ENCODE measurements around the gene HLTF.

HLTF gene

DNA sequence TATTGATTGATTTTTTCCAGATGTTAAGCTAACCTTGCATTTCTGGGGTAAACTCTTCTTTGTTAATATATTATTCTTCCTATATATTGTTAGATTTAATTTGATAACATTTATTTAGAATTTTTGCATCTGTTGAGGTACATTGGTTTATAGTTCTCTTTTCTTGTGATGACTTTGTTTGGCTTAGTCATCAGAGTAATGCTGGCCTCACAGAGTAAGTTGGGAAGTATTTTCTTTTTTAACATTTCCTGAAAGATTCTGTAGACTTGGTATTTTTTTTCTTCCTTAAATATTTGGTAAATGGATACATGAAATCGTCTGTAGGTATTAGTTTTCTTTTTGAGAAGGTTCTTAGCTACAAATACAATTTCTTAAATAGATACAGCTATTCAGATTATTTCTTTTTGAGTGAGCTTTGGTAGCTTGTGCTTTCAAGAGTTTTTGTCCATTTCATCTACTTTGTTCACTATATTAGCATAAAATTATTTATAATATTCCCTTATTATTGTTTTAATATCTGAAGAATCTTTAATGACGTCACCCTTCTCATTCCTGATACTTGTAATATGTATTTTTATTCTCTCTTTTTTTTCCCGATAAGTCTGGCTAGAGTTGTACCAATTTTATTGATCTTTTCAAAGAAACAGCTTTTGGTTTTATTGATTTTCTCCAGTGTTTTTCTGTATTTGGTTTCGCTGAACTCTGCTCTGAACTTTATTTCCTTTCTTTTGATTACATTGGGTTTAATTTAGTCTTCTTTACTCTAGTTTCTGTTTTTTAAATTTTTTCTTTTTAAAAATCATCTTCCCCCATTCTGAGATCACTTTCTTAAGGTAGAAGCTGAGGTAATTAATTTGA is 36.6 kb upstream of the HLTF start:
- no peaks in the 10 kb centered on the region for H3K4me1 ChIP-seq (ENCODE audit: insufficient read depth, insufficient read length)
- H3K9me3 ChIP-seq (ENCODE audit: insufficient read depth, low read length): no peaks in the 10 kb centered on the region
- TF ChIP-seq SUZ12 (IDR thresholded peaks at IDR 0.05; ENCODE audit: extremely low read depth, insufficient read depth, insufficient read length): no peak
- TF ChIP-seq ZNF274 (IDR thresholded peaks at IDR 0.05; ENCODE audit: low read depth, low read length): no peak
- H3K9ac ChIP-seq (ENCODE audit: insufficient read length, low read depth): no peak overlapping the region
- H3K27me3 ChIP-seq (ENCODE audit: insufficient read depth, insufficient read length): no peaks in the 10 kb centered on the region
- no peaks in the 10 kb centered on the region for H3K36me3 ChIP-seq (ENCODE audit: insufficient read depth, insufficient read length, low read length)
- no peak overlapping the region for H3K4me3 ChIP-seq (ENCODE audit: insufficient read length, low read depth)
- DNase-seq (ENCODE audit: low read depth, low spot score): no peak

DNA sequence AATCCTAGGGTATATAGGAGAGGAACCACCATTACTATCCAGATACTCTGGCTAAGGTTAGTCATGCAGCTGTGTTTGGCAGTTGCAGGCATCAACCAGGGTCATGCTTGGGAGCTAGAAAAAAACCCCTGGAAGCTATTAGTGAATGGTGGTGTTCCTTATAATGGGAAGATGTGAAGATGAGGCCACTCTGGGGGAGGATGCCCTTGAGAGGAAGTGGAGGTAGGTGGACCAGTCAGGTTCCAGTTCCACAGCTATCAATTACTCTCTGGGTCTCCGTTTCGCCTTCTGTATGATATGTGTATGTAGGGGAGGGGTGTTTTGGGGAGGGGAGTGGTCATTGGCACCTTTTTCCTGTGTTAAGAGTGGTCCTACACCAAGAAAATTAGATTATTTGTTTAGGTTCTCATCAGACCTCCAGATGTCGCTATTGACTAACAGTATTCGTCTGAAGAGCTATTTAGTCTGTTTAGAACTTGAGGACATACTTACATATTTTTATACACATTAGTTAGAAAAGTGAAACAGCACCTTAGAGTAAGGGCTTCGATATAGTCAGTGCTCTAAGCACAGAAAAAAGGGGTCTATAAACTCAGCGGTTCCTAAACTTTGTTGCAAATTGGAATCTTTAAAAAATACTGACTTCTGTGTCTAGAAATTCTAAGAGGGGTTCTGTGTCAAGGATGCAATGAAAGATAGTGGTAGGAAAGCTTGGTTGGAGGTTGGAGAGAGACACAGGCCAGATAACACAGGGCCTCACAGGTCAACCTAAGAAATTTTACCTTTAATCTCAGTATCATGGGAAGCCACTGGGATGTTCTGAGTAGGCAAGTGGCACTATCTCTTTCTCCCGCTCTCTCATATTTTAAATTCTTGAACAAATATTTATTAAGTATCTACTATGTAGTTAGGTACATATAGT is 34.0 kb upstream of the HLTF start:
- Histone ChIP-seq H3K9ac (ENCODE audit: insufficient read length, low read depth) (no peak overlapping the region), H3K9me3 (ENCODE audit: insufficient read depth, low read length) (no peaks in the 10 kb centered on the region), H3K4me1 (ENCODE audit: insufficient read depth, insufficient read length) (no peaks in the 10 kb centered on the region), H3K36me3 (ENCODE audit: insufficient read depth, insufficient read length, low read length) (no peaks in the 10 kb centered on the region), H3K27me3 (ENCODE audit: insufficient read depth, insufficient read length) (no peaks in the 10 kb centered on the region), H3K4me3 (ENCODE audit: insufficient read length, low read depth) (no peak overlapping the region)
- peak; percentile 51 for DNase-seq (ENCODE audit: low read depth, low spot score)
- TF ChIP-seq ZNF274 (IDR thresholded peaks at IDR 0.05; ENCODE audit: low read depth, low read length): no peak
- no peak for TF ChIP-seq SUZ12 (IDR thresholded peaks at IDR 0.05; ENCODE audit: extremely low read depth, insufficient read depth, insufficient read length)

DNA sequence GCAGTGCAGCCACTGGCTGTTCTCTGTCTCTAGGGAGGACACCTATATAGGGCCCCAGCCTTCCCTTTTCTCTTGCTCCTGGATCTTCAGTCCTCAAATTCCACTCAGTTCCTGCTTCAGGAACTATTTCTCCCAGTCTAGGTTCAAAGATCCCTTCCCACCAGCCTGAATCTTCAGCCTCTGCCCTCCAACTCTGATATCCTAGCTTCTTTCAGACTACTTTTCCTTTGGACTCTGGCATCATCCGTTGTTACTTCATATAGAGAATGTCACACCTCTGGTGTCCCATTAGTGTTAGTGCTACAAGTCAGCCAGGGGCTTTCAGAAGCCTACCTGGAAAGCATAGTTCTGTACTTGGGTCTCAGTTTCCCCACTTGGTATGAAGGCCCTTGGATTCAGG is 33.1 kb upstream of the HLTF start:
- H3K4me1 ChIP-seq (ENCODE audit: insufficient read depth, insufficient read length): no peaks in the 10 kb centered on the region
- no peak for DNase-seq (ENCODE audit: low read depth, low spot score)
- H3K9me3 ChIP-seq (ENCODE audit: insufficient read depth, low read length): no peaks in the 10 kb centered on the region
- H3K4me3 ChIP-seq (ENCODE audit: insufficient read length, low read depth): no peak overlapping the region
- H3K27me3 ChIP-seq (ENCODE audit: insufficient read depth, insufficient read length): no peaks in the 10 kb centered on the region
- TF ChIP-seq ZNF274 (IDR thresholded peaks at IDR 0.05; ENCODE audit: low read depth, low read length) (no peak), YY1 (IDR thresholded peaks at IDR 0.05; ENCODE audit: insufficient read depth, insufficient read length) (no peak), SUZ12 (IDR thresholded peaks at IDR 0.05; ENCODE audit: extremely low read depth, insufficient read depth, insufficient read length) (no peak)
- no peaks in the 10 kb centered on the region for H3K36me3 ChIP-seq (ENCODE audit: insufficient read depth, insufficient read length, low read length)
- H3K9ac ChIP-seq (ENCODE audit: insufficient read length, low read depth): no peak overlapping the region

DNA sequence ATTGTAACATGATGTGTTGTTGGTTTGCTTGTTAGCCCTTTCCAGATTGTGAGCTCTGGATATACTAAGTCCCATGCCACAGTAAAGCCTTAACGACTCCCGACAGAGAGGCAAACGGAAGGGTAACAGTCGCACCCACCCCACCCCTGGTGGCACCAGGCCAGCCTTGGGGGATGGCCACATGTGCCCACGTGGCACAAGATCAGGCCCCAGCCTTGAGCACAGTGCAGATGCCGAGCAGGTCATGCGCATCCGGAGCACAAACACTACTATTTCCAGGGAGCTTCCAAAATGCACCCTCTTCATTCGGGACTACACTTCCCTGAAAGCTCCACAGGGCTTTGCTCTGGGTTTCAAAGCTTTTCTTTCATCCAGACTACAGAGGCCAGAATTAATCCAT is 32.4 kb upstream of the HLTF start:
- Histone ChIP-seq H3K4me1 (ENCODE audit: insufficient read depth, insufficient read length) (no peaks in the 10 kb centered on the region), H3K9ac (ENCODE audit: insufficient read length, low read depth) (no peak overlapping the region), H3K4me3 (ENCODE audit: insufficient read length, low read depth) (no peak overlapping the region), H3K36me3 (ENCODE audit: insufficient read depth, insufficient read length, low read length) (no peaks in the 10 kb centered on the region), H3K27me3 (ENCODE audit: insufficient read depth, insufficient read length) (no peaks in the 10 kb centered on the region), H3K9me3 (ENCODE audit: insufficient read depth, low read length) (peaks cover 7% of the 10 kb centered on the region; the same call in 1 of the 2 replicates)
- no peak for DNase-seq (ENCODE audit: low read depth, low spot score)
- no peak for TF ChIP-seq SUZ12 (IDR thresholded peaks at IDR 0.05; ENCODE audit: extremely low read depth, insufficient read depth, insufficient read length)
- TF ChIP-seq YY1 (IDR thresholded peaks at IDR 0.05; ENCODE audit: insufficient read depth, insufficient read length): no peak
- TF ChIP-seq ZNF274 (IDR thresholded peaks at IDR 0.05; ENCODE audit: low read depth, low read length): no peak

DNA sequence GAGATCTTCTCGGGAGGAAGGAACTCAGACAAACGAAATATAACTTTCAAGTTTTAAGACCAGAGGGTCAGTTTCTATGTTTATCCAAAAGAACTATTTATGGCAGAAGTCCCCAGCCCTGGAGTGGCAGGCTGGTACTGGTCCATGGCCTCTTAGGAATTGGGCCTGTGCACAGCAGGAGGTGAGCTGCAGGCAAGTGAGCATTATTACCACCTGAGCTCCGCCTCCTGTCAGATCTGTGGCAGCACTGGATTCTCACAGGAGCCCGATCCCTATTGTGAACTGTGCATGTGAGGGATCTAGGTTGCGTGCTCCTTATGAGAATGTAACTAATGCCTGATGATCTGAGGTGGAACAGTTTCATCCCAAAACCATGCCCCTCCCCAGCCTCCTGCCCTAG is 28.8 kb upstream of the HLTF start:
- DNase-seq (ENCODE audit: low read depth, low spot score): no peak
- Histone ChIP-seq H3K4me1 (ENCODE audit: insufficient read depth, insufficient read length) (no peaks in the 10 kb centered on the region), H3K27me3 (ENCODE audit: insufficient read depth, insufficient read length) (no peaks in the 10 kb centered on the region), H3K36me3 (ENCODE audit: insufficient read depth, insufficient read length, low read length) (no peaks in the 10 kb centered on the region), H3K4me3 (ENCODE audit: insufficient read length, low read depth) (no peak overlapping the region), H3K9ac (ENCODE audit: insufficient read length, low read depth) (no peak overlapping the region), H3K9me3 (ENCODE audit: insufficient read depth, low read length) (peaks cover 12% of the 10 kb centered on the region; the same call in 1 of the 2 replicates)
- no peak for TF ChIP-seq SUZ12 (IDR thresholded peaks at IDR 0.05; ENCODE audit: extremely low read depth, insufficient read depth, insufficient read length)
- no peak for TF ChIP-seq YY1 (IDR thresholded peaks at IDR 0.05; ENCODE audit: insufficient read depth, insufficient read length)
- TF ChIP-seq ZNF274 (IDR thresholded peaks at IDR 0.05; ENCODE audit: low read depth, low read length): no peak

DNA sequence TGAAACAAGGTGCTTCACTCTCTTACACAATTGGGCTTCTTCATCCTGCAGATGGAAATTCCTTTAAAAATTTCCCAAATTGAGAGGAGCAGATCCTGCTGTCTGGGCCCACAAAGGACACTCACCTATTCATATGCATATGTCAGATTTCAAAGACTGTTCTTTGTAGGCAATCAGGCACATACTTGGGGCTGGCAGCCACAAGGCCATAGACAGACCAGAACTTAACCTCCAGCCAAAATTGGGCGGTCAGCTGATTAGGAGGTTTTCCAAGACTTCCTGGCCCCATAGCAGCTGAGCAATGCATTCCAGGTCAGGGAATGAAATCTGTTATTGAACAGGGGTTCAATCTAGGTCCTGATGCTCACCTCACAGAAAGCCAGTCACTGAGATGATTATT is 28.1 kb upstream of the HLTF start:
- Histone ChIP-seq H3K36me3 (ENCODE audit: insufficient read depth, insufficient read length, low read length) (no peaks in the 10 kb centered on the region), H3K27me3 (ENCODE audit: insufficient read depth, insufficient read length) (no peaks in the 10 kb centered on the region), H3K9me3 (ENCODE audit: insufficient read depth, low read length) (peaks cover 14% of the 10 kb centered on the region; the same call in 1 of the 2 replicates), H3K4me3 (ENCODE audit: insufficient read length, low read depth) (no peak overlapping the region), H3K4me1 (ENCODE audit: insufficient read depth, insufficient read length) (no peaks in the 10 kb centered on the region), H3K9ac (ENCODE audit: insufficient read length, low read depth) (no peak overlapping the region)
- TF ChIP-seq YY1 (IDR thresholded peaks at IDR 0.05; ENCODE audit: insufficient read depth, insufficient read length): no peak
- no peak for TF ChIP-seq SUZ12 (IDR thresholded peaks at IDR 0.05; ENCODE audit: extremely low read depth, insufficient read depth, insufficient read length)
- no peak for TF ChIP-seq ZNF274 (IDR thresholded peaks at IDR 0.05; ENCODE audit: low read depth, low read length)
- DNase-seq (ENCODE audit: low read depth, low spot score): peak; percentile 15

DNA sequence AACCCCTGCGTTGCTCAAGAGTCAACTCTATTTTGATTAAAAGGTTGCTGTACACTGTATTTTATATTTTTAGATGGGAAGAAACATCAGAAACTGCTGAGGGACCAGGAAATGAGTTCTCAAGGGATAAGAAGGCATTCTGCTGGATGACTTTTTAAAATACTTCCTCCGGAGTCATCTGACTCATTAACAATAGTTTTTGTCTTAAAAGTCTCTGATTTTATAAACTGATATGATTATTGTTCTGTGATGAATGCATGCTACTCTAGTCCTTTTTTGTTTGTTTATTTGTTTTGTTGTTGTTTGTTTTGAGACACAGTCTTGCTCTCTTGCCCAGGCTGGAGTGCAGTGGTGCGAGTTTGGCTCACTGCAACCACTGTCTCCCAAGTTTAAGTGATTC is 18.2 kb upstream of the HLTF start:
- Histone ChIP-seq H3K36me3 (ENCODE audit: insufficient read depth, insufficient read length, low read length) (no peaks in the 10 kb centered on the region), H3K9me3 (ENCODE audit: insufficient read depth, low read length) (peaks cover 39% of the 10 kb centered on the region), H3K27me3 (ENCODE audit: insufficient read depth, insufficient read length) (no peaks in the 10 kb centered on the region), H3K4me3 (ENCODE audit: insufficient read length, low read depth) (no peak overlapping the region), H3K9ac (ENCODE audit: insufficient read length, low read depth) (no peak overlapping the region), H3K4me1 (ENCODE audit: insufficient read depth, insufficient read length) (no peaks in the 10 kb centered on the region)
- DNase-seq (ENCODE audit: low read depth, low spot score): no peak
- no peak for TF ChIP-seq SUZ12 (IDR thresholded peaks at IDR 0.05; ENCODE audit: extremely low read depth, insufficient read depth, insufficient read length)
- TF ChIP-seq YY1 (IDR thresholded peaks at IDR 0.05; ENCODE audit: insufficient read depth, insufficient read length): no peak
- no peak for TF ChIP-seq ZNF274 (IDR thresholded peaks at IDR 0.05; ENCODE audit: low read depth, low read length)
